IMR-90 (cell line): ENCODE results near the gene TPM2. TPM values are rescaled to one million over a fixed set of nuclear protein-coding genes. Genes with fewer than 3 reads are reported as not detected.

ENCODE experiments used
- ATAC-seq: fragments of 200-7000 bp; cut with Tn5 transposase; 2 replicates; pipeline ENCODE4 v1.9.1; 2020; ENCODE audit warnings: low read depth, mild to moderate bottlenecking, moderate library complexity
- BruUV-seq: library from RNA; stranded (reverse); fragments of 400-500 nt; replicated peaks from 2 replicates; lab custom pipeline; 2021; lab: Mats Ljungman, UMichigan
- CTCF ChIA-PET: fragments of 300-600 bp; formaldehyde crosslinking; extraction: SDS; loops from one replicate; lab custom pipeline; 2021; ENCODE audit warnings: antibody characterized with exemption; lab: Yijun Ruan, JAX
- POLR2A ChIA-PET: fragments of 300-600 bp; sonication (Branson Sonifier 250); formaldehyde crosslinking; loops from one replicate; lab custom pipeline; 2022; ENCODE audit warnings: antibody characterized with exemption; ENCODE audit not compliant: unreplicated experiment; lab: Charles Lee
- DNase-seq: peaks from one replicate; pipeline ENCODE4 v3.0.0; 2013
- H2AFZ ChIP-seq: replicated peaks from 2 replicates; pipeline ENCODE3; 2013; ENCODE audit warnings: low read length, mild to moderate bottlenecking; ENCODE audit not compliant: poor library complexity
- H2AK5ac ChIP-seq: 2 replicates; pipeline ENCODE4 v1.6.1; 2013; ENCODE audit warnings: low read depth, low read length, inconsistent platforms
- H2AK9ac ChIP-seq: replicated peaks from 2 replicates; pipeline ENCODE3; 2013; ENCODE audit warnings: mild to moderate bottlenecking, low read depth, low read length, moderate library complexity; ENCODE audit not compliant: poor library complexity
- H2BK120ac ChIP-seq: 2 replicates; pipeline ENCODE4 v1.6.1; 2013; ENCODE audit warnings: low read depth, low read length, inconsistent platforms
- H2BK15ac ChIP-seq: 3 replicates; pipeline ENCODE4 v1.6.1; 2013; ENCODE audit warnings: low read depth, low read length, inconsistent platforms
- H2BK20ac ChIP-seq: 2 replicates; pipeline ENCODE4 v1.6.1; 2013; ENCODE audit warnings: low read depth, mild to moderate bottlenecking, inconsistent platforms, low read length, moderate library complexity
- H2BK5ac ChIP-seq: 2 replicates; pipeline ENCODE4 v1.6.1; 2013; ENCODE audit warnings: mild to moderate bottlenecking, low read depth, low read length, inconsistent platforms; ENCODE audit not compliant: poor library complexity, severe bottlenecking
- H3K14ac ChIP-seq: replicated peaks from 2 replicates; pipeline ENCODE4 v1.6.1; 2013; ENCODE audit warnings: low read depth, low read length, inconsistent platforms
- H3K18ac ChIP-seq: 2 replicates; pipeline ENCODE4 v1.6.1; 2013; ENCODE audit warnings: low read depth, low read length, control low read depth
- H3K23ac ChIP-seq: 2 replicates; pipeline ENCODE4 v1.6.1; 2013; ENCODE audit warnings: low read depth, low read length, inconsistent platforms
- H3K27ac ChIP-seq: 2 replicates; pipeline ENCODE4 v1.5.1; 2013; ENCODE audit warnings: mild to moderate bottlenecking, control low read depth, low read length; ENCODE audit not compliant: insufficient read depth
- H3K27me3 ChIP-seq: 2 replicates; pipeline ENCODE4 v1.6.1; 2013; ENCODE audit warnings: low read length; ENCODE audit not compliant: control insufficient read depth, insufficient read depth
- H3K36me3 ChIP-seq: 2 replicates; pipeline ENCODE4 v1.6.1; 2013; ENCODE audit warnings: low read length, mixed read lengths; ENCODE audit not compliant: control insufficient read depth, insufficient read depth
- H3K4ac ChIP-seq: 2 replicates; pipeline ENCODE4 v1.6.1; 2013; ENCODE audit warnings: low read depth, low read length, inconsistent platforms
- H3K4me1 ChIP-seq: 2 replicates; pipeline ENCODE4 v1.6.1; 2013; ENCODE audit warnings: low read length, mixed read lengths; ENCODE audit not compliant: control insufficient read depth, insufficient read depth
- H3K4me2 ChIP-seq: 2 replicates; pipeline ENCODE4 v1.6.1; 2013; ENCODE audit warnings: low read depth, mild to moderate bottlenecking, control low read depth, low read length, moderate library complexity
- H3K4me3 ChIP-seq: 2 replicates; pipeline ENCODE4 v1.5.1; 2013; ENCODE audit warnings: low read depth, mild to moderate bottlenecking, control low read depth, low read length, moderate library complexity; ENCODE audit not compliant: insufficient read depth
- H3K56ac ChIP-seq: 2 replicates; pipeline ENCODE4 v1.6.1; 2013; ENCODE audit warnings: low read length, inconsistent platforms; ENCODE audit not compliant: insufficient read depth; ENCODE audit errors: extremely low read depth
- H3K79me1 ChIP-seq, 2 experiments: 2 replicates each; pipeline ENCODE4 v1.6.1; 2013; ENCODE audit warnings: low read length in 2 of 2, inconsistent platforms in 1 of 2, low read depth in 1 of 2
- H3K9ac ChIP-seq: 2 replicates; pipeline ENCODE4 v1.6.1; 2013; ENCODE audit warnings: low read depth, low read length, control low read depth
- H3K9me1 ChIP-seq: 2 replicates; pipeline ENCODE4 v1.6.1; 2013; ENCODE audit warnings: low read length, inconsistent platforms; ENCODE audit not compliant: insufficient read depth
- H3K9me3 ChIP-seq: 2 replicates; pipeline ENCODE4 v1.6.1; 2013; ENCODE audit warnings: low read length; ENCODE audit not compliant: control insufficient read depth, insufficient read depth
- H4K20me1 ChIP-seq: 2 replicates; pipeline ENCODE4 v1.6.1; 2013; ENCODE audit warnings: low read length, inconsistent platforms; ENCODE audit not compliant: insufficient read depth
- H4K5ac ChIP-seq: 2 replicates; pipeline ENCODE4 v1.6.1; 2013; ENCODE audit warnings: mild to moderate bottlenecking, low read depth, low read length, control low read depth
- H4K8ac ChIP-seq, 2 experiments: 2 replicates each; pipeline ENCODE4 v1.6.1; 2013; ENCODE audit warnings: low read depth in 2 of 2, low read length in 2 of 2, control low read depth in 1 of 2, inconsistent platforms in 1 of 2
- H4K91ac ChIP-seq: 2 replicates; pipeline ENCODE4 v1.6.1; 2013; ENCODE audit warnings: low read depth, low read length, inconsistent platforms; ENCODE audit not compliant: insufficient read depth
- BHLHE40 ChIP-seq: fragments of 150-350 bp; IDR thresholded peaks from 2 replicates; pipeline ENCODE4 v1.6.1; 2016; ENCODE audit warnings: mild to moderate bottlenecking, low read depth, low read length
- CEBPB ChIP-seq: IDR thresholded peaks from 2 replicates; pipeline ENCODE4 v1.6.1; 2012; ENCODE audit warnings: low read depth, low read length, improper control_type of control experiment
- CHD1 ChIP-seq: IDR thresholded peaks from 2 replicates; pipeline ENCODE4 v1.6.1; 2012; ENCODE audit warnings: low read depth, low read length, improper control_type of control experiment
- FOS ChIP-seq: fragments of 150-350 bp; IDR thresholded peaks from 2 replicates; pipeline ENCODE4 v1.6.1; 2016; ENCODE audit warnings: low read depth, low read length
- MAFK ChIP-seq: IDR thresholded peaks from 2 replicates; pipeline ENCODE4 v1.6.1; 2012; ENCODE audit warnings: low read depth, low read length, improper control_type of control experiment
- MAZ ChIP-seq: IDR thresholded peaks from 2 replicates; pipeline ENCODE4 v1.6.1; 2012; ENCODE audit warnings: low read depth, mild to moderate bottlenecking, low read length, improper control_type of control experiment, moderate library complexity, borderline replicate concordance
- MXI1 ChIP-seq: IDR thresholded peaks from 2 replicates; pipeline ENCODE4 v1.6.1; 2012; ENCODE audit warnings: low read depth, mild to moderate bottlenecking, low read length, moderate library complexity, borderline replicate concordance
- NFE2L2 ChIP-seq: fragments of 150-350 bp; IDR thresholded peaks from 2 replicates; pipeline ENCODE4 v1.6.1; 2016; ENCODE audit warnings: low read depth, mild to moderate bottlenecking, low read length
- POLR2A ChIP-seq: IDR thresholded peaks from 2 replicates; pipeline ENCODE4 v1.6.1; 2012; ENCODE audit warnings: mild to moderate bottlenecking, low read depth, low read length
- RAD21 ChIP-seq: IDR thresholded peaks from 2 replicates; pipeline ENCODE4 v1.6.1; 2012; ENCODE audit warnings: low read length, improper control_type of control experiment
- RCOR1 ChIP-seq: IDR thresholded peaks from 2 replicates; pipeline ENCODE4 v1.6.1; 2012; ENCODE audit warnings: mild to moderate bottlenecking, low read length, improper control_type of control experiment; ENCODE audit not compliant: insufficient replicate concordance
- RFX5 ChIP-seq: IDR thresholded peaks from 2 replicates; pipeline ENCODE4 v1.8.0; 2012; ENCODE audit warnings: low read depth, mild to moderate bottlenecking, low read length, moderate library complexity
- SMC3 ChIP-seq: fragments of 150-350 bp; IDR thresholded peaks from 2 replicates; pipeline ENCODE4 v1.6.1; 2016; ENCODE audit warnings: low read depth, mild to moderate bottlenecking, antibody characterized with exemption, low read length, moderate library complexity
- WGBS, 2 experiments: methylation state at CpG; one replicate each; pipeline versions ENCODE4 v1.1.5 to v1.1.7; 2013; ENCODE audit warnings: missing lambda C conversion rate in 2 of 2; ENCODE audit not compliant: insufficient read length in 1 of 2; ENCODE audit errors: extremely low coverage in 2 of 2; 5-methylcytosine and 5-hydroxymethylcytosine counted together
- dilution Hi-C: fragments of 300-500 bp; cut with HindIII; formaldehyde crosslinking; loops from one replicate; pipeline ENCODE4 v1.14.3; 2018; ENCODE audit warnings: low sequenced_read_pairs; ENCODE audit not compliant: unreplicated experiment
- in situ Hi-C: fragments of 300-500 bp; cut with MboI; formaldehyde crosslinking; loops from 3 replicates; pipeline ENCODE4 v1.14.3; 2019; ENCODE audit warnings: low sequenced_read_pairs, inconsistent platforms, mixed read lengths
- intact Hi-C: fragments of 100-400 bp; cut with micrococcal nuclease; formaldehyde crosslinking; loops from 2 replicates; pipeline ENCODE4 v1.10.0; 2022
- polyA plus RNA-seq, 3 experiments: library from polyadenylated mRNA; depleted of rRNA; stranded (reverse); fragments of >200 nt; gene quantifications; 2 replicates each; pipeline ENCODE4 v1.2.3, GENCODE V29; 2012; ENCODE audit warnings: low replicate concordance in 1 of 3
- total RNA-seq: library from RNA; depleted of rRNA; stranded (reverse); fragments of >200 nt; gene quantifications from 2 replicates; pipeline ENCODE4 v1.2.3, GENCODE V29; 2012
- TF ChIP-seq, protein P1 (sequence below): fragments of 150-350 bp; IDR thresholded peaks from 2 replicates; pipeline ENCODE4 v1.6.1; 2016; ENCODE audit warnings: low read depth, mild to moderate bottlenecking, low read length, moderate library complexity, borderline replicate concordance
- TF ChIP-seq, protein P2 (sequence below): conservative IDR thresholded peaks from 2 replicates; pipeline ENCODE4 v1.5.1; 2012; ENCODE audit warnings: mild to moderate bottlenecking, low read depth, low read length, improper control_type of control experiment
- TF ChIP-seq, protein P3 (sequence below): fragments of 150-350 bp; IDR thresholded peaks from 2 replicates; pipeline ENCODE4 v1.6.1; 2017; ENCODE audit warnings: mild to moderate bottlenecking, antibody characterized with exemption, low read length, low read depth

The TPM2 gene
- total and polyA plus RNA-seq, 2 of the 4 experiments (the other 2 are of a cell fraction) = 960 to 2,500 TPM

DNA sequence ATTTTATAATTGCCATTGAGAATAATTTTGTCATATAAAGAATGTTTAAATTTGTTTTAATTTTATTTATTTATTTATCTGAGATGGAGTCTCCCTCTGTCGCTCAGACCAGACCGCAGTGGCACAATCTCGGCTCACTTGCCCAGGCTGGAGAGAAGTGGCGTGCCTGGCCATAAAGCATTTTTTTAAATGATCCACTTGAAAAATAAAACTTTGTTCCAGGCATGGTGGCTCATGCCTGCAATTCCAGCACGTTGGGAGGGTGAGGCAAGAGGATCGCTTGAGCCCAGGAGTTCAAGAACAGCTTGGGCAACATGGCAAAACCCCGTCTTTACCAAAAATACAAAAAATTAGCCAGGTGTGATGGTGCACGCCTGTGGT lies 36.9 kb downstream of the TPM2 start:
- Histone ChIP-seq H2BK15ac (no peak overlapping the region), H3K79me1 (no peaks in the 10 kb centered on the region), H3K4me1 (peaks cover 15% of the 10 kb centered on the region; the same call in 1 of the 2 replicates), H3K27ac (peak overlapping the region; percentile 35; the same call in 1 of the 2 replicates), H3K56ac (no peak overlapping the region), H4K91ac (no peak overlapping the region), H3K9ac (no peak overlapping the region), H3K18ac (no peak overlapping the region), H2AK9ac (no peak overlapping the region), H2BK5ac (peak overlapping the region; percentile 37), H3K27me3 (no peaks in the 10 kb centered on the region), H3K9me3 (no peaks in the 10 kb centered on the region), H3K14ac (no peak overlapping the region), H3K4ac (no peak overlapping the region), H2BK20ac (no peak overlapping the region), H2AFZ (no peak overlapping the region), H3K9me1 (peaks cover 4% of the 10 kb centered on the region; the same call in 1 of the 2 replicates), H3K23ac (no peak overlapping the region), H2AK5ac (no peak overlapping the region), H3K4me2 (no peak overlapping the region), H4K20me1 (no peaks in the 10 kb centered on the region), H2BK120ac (no peak overlapping the region), H4K8ac (no peak overlapping the region), H4K5ac (no peak overlapping the region), H3K4me3 (no peak overlapping the region), H3K36me3 (no peaks in the 10 kb centered on the region)
- intact Hi-C loops = loop anchor here (10.0 kb wide), 2 partner anchors 162 to 168 kb away; partner anchors contain the start of genes HINT2 and SPAG8
- ChIA-PET POLR2A (no interaction called here), CTCF (no interaction called here)
- DNase-seq (no peak), ATAC-seq (no peak)
- no TSS peak for BruUV-seq
- in situ Hi-C loops = loop anchor here (10.0 kb wide), 1 partner anchor 148 kb away; no protein-coding TSS in a partner anchor
- WGBS, 2 experiments = 100% methylated on average over 1 of the region's 8 CpGs; no CpG with 5 or more reads in 1 of the 2 experiments
- dilution Hi-C loops = no loop called here
- no peak for TF ChIP-seq BHLHE40
- TF ChIP-seq RFX5 = no peak
- TF ChIP-seq SMC3 = no peak
- TF ChIP-seq FOS = no peak
- no peak for TF ChIP-seq NFE2L2
- TF ChIP-seq, protein P1, sequence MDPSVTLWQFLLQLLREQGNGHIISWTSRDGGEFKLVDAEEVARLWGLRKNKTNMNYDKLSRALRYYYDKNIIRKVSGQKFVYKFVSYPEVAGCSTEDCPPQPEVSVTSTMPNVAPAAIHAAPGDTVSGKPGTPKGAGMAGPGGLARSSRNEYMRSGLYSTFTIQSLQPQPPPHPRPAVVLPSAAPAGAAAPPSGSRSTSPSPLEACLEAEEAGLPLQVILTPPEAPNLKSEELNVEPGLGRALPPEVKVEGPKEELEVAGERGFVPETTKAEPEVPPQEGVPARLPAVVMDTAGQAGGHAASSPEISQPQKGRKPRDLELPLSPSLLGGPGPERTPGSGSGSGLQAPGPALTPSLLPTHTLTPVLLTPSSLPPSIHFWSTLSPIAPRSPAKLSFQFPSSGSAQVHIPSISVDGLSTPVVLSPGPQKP = no peak
- no peak for TF ChIP-seq MXI1
- TF ChIP-seq MAZ = no peak
- TF ChIP-seq, protein P2, sequence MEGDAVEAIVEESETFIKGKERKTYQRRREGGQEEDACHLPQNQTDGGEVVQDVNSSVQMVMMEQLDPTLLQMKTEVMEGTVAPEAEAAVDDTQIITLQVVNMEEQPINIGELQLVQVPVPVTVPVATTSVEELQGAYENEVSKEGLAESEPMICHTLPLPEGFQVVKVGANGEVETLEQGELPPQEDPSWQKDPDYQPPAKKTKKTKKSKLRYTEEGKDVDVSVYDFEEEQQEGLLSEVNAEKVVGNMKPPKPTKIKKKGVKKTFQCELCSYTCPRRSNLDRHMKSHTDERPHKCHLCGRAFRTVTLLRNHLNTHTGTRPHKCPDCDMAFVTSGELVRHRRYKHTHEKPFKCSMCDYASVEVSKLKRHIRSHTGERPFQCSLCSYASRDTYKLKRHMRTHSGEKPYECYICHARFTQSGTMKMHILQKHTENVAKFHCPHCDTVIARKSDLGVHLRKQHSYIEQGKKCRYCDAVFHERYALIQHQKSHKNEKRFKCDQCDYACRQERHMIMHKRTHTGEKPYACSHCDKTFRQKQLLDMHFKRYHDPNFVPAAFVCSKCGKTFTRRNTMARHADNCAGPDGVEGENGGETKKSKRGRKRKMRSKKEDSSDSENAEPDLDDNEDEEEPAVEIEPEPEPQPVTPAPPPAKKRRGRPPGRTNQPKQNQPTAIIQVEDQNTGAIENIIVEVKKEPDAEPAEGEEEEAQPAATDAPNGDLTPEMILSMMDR = no peak
- no peak for TF ChIP-seq CHD1
- no peak for TF ChIP-seq RCOR1
- TF ChIP-seq MAFK = no peak
- TF ChIP-seq, protein P3, sequence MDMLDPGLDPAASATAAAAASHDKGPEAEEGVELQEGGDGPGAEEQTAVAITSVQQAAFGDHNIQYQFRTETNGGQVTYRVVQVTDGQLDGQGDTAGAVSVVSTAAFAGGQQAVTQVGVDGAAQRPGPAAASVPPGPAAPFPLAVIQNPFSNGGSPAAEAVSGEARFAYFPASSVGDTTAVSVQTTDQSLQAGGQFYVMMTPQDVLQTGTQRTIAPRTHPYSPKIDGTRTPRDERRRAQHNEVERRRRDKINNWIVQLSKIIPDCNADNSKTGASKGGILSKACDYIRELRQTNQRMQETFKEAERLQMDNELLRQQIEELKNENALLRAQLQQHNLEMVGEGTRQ = no peak
- TF ChIP-seq CEBPB = no peak
- TF ChIP-seq POLR2A = no peak
- no peak for TF ChIP-seq RAD21
